GM21717 (cell line): ENCODE results near the gene TUBG2.

Experiments used
- ATAC-seq: cut with Tn5 transposase; IDR thresholded peaks from one replicate; pipeline ENCODE4 v1.9.1; 2021; ENCODE audit warnings: mild to moderate bottlenecking, moderate library complexity; ENCODE audit not compliant: unreplicated experiment

The TUBG2 gene

GRCh38 chr17:42676424-42677011 lies 17.4 kb downstream of the TUBG2 start, which contains the start of gene PLEKHH3:
PLEKHH3 (minus strand) TSS chr17:42676994; CDS start chr17:42676563, 431 bp downstream.
- ATAC-seq: no peak

GRCh38 chr17:42677012-42677857 lies 18.2 kb downstream of the TUBG2 start:
- ATAC-seq: peak; percentile 45

- no peak for ATAC-seq
Observed at GRCh38 chr17:42677921-42678781, 19.1 kb downstream of the TUBG2 start.

- no peak for ATAC-seq
Observed at GRCh38 chr17:42678951-42679491, 19.9 kb downstream of the TUBG2 start.

- no peak for ATAC-seq
Observed at GRCh38 chr17:42679492-42680330, 20.6 kb downstream of the TUBG2 start.

- ATAC-seq: no peak
Observed at GRCh38 chr17:42680331-42680808, 21.3 kb downstream of the TUBG2 start.

- no peak for ATAC-seq
Observed at GRCh38 chr17:42681976-42682721, 23.1 kb downstream of the TUBG2 start, which contains the start of gene CNTNAP1. CNTNAP1 (plus strand) TSS chr17:42682531; CDS start chr17:42682830, 299 bp downstream.

GRCh38 chr17:42682722-42683403 lies 23.8 kb downstream of the TUBG2 start:
- ATAC-seq: no peak

GRCh38 chr17:42683407-42684034 lies 24.4 kb downstream of the TUBG2 start:
- ATAC-seq: no peak

GRCh38 chr17:42684929-42685556 lies 26.0 kb downstream of the TUBG2 start:
- ATAC-seq: no peak

- no peak for ATAC-seq
Observed at GRCh38 chr17:42685831-42686230, 26.7 kb downstream of the TUBG2 start.

- ATAC-seq: no peak
Observed at GRCh38 chr17:42686520-42687128, 27.5 kb downstream of the TUBG2 start.

- ATAC-seq: no peak
Observed at GRCh38 chr17:42687707-42688320, 28.7 kb downstream of the TUBG2 start.

- ATAC-seq: no peak
Observed at GRCh38 chr17:42690596-42690995, 31.5 kb downstream of the TUBG2 start.

GRCh38 chr17:42691021-42691545 lies 32.0 kb downstream of the TUBG2 start:
- no peak for ATAC-seq

GRCh38 chr17:42692489-42692888 lies 33.4 kb downstream of the TUBG2 start:
- ATAC-seq: no peak

GRCh38 chr17:42694524-42694923 lies 35.4 kb downstream of the TUBG2 start:
- no peak for ATAC-seq
